Measurements from ENCODE around the gene TMEM9. TPM values are rescaled to one million over a fixed set of nuclear protein-coding genes. Genes with fewer than 3 reads are reported as not detected.

The TMEM9 gene
- total RNA-seq, 4 donors from 2014 or later: 38.1 to 50.8 (median 40.7) TPM

DNA sequence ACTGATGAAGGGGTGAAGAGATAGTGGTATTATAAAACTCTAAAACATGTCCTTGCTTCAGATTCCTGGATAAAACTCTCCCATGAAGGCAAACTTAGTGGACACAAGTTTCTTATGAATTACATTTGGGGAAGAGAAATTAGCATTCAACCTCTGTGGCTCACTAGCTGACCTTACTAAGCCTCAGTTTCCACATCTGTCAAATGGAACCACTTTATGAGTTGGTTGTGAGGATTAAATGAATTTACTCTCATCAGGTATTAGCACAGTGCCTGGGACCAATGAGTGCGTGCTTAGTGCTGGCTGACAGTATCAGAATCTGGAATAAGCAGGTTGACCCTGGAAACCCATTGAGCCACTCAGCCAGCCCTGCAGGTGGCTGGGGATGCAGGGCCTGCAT is 44.6 kb downstream of the TMEM9 start:
- 91% methylated on average over 1 of the region's 1 CpG for WGBS
- no peaks in the 10 kb centered on the region for H3K9me3 ChIP-seq
- no peaks in the 10 kb centered on the region for H3K36me3 ChIP-seq
- H3K4me3 ChIP-seq: no peak overlapping the region
- H3K4me1 ChIP-seq: peaks cover 9% of the 10 kb centered on the region
- peaks cover 4% of the 10 kb centered on the region for H3K27me3 ChIP-seq
- TF ChIP-seq, protein P1, sequence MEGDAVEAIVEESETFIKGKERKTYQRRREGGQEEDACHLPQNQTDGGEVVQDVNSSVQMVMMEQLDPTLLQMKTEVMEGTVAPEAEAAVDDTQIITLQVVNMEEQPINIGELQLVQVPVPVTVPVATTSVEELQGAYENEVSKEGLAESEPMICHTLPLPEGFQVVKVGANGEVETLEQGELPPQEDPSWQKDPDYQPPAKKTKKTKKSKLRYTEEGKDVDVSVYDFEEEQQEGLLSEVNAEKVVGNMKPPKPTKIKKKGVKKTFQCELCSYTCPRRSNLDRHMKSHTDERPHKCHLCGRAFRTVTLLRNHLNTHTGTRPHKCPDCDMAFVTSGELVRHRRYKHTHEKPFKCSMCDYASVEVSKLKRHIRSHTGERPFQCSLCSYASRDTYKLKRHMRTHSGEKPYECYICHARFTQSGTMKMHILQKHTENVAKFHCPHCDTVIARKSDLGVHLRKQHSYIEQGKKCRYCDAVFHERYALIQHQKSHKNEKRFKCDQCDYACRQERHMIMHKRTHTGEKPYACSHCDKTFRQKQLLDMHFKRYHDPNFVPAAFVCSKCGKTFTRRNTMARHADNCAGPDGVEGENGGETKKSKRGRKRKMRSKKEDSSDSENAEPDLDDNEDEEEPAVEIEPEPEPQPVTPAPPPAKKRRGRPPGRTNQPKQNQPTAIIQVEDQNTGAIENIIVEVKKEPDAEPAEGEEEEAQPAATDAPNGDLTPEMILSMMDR (IDR thresholded peaks at IDR 0.05): no peak
- no peak for TF ChIP-seq EP300 (IDR thresholded peaks at IDR 0.05)
- no peak for TF ChIP-seq POLR2A (IDR thresholded peaks at IDR 0.05)
- no peak for TF ChIP-seq POLR2AphosphoS5 (IDR thresholded peaks at IDR 0.05)
- DNase-seq (ENCODE audit: low spot score in 2 of 2): no peak
- H3K27ac ChIP-seq: no peak overlapping the region

GRCh38 chr1:201108614-201109013 is 45.7 kb downstream of the TMEM9 start:
- H3K27ac ChIP-seq: no peak overlapping the region
- 17% methylated on average over 1 of the region's 1 CpG for WGBS
- H3K4me3 ChIP-seq: no peak overlapping the region
- DNase-seq (ENCODE audit: low spot score in 2 of 2): no peak
- H3K4me1 ChIP-seq: no peaks in the 10 kb centered on the region
- no peaks in the 10 kb centered on the region for H3K27me3 ChIP-seq
- TF ChIP-seq POLR2A (IDR thresholded peaks at IDR 0.05): no peak
- no peak for TF ChIP-seq POLR2AphosphoS5 (IDR thresholded peaks at IDR 0.05)
- TF ChIP-seq, protein P1 (IDR thresholded peaks at IDR 0.05): no peak
- TF ChIP-seq EP300 (IDR thresholded peaks at IDR 0.05): no peak
- H3K9me3 ChIP-seq: no peaks in the 10 kb centered on the region
- H3K36me3 ChIP-seq: no peaks in the 10 kb centered on the region

DNA sequence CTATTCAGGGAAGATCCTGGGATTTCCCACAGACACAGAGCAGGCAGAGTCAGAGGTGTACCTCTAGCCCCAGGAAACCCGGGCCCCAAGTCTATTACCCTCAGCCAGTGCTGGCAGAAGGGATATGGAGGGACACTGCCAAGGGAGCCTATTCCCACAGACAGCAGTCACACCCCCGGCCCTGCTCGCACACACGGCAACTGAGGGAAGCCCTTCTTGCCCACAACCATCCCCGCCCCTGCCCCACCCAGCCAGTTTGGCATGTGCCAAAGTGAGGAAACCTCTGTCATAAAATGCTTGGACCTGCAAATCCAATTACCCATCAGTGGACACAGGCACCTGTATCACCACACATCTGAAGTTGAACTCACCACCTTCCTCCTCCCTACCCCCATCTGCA is 48.6 kb downstream of the TMEM9 start:
- DNase-seq (ENCODE audit: low spot score in 2 of 2): no peak
- Histone ChIP-seq H3K4me1 (no peaks in the 10 kb centered on the region), H3K9me3 (no peaks in the 10 kb centered on the region), H3K27ac (no peak overlapping the region), H3K36me3 (no peaks in the 10 kb centered on the region), H3K27me3 (no peaks in the 10 kb centered on the region), H3K4me3 (no peak overlapping the region)
- TF ChIP-seq EP300 (IDR thresholded peaks at IDR 0.05) (no peak), POLR2A (IDR thresholded peaks at IDR 0.05) (no peak), POLR2AphosphoS5 (IDR thresholded peaks at IDR 0.05) (no peak)
- TF ChIP-seq, protein P1 (IDR thresholded peaks at IDR 0.05): no peak
- 34% methylated on average over 4 of the region's 5 CpGs for WGBS

- no peak for DNase-seq (ENCODE audit: low spot score in 2 of 2)
- H3K9me3 ChIP-seq: no peaks in the 10 kb centered on the region
- no peak overlapping the region for H3K27ac ChIP-seq
- no peak overlapping the region for H3K4me3 ChIP-seq
- no peaks in the 10 kb centered on the region for H3K36me3 ChIP-seq
- H3K27me3 ChIP-seq: no peaks in the 10 kb centered on the region
- WGBS: 43% methylated on average over 1 of the region's 1 CpG
- TF ChIP-seq POLR2AphosphoS5 (IDR thresholded peaks at IDR 0.05) (no peak), EP300 (IDR thresholded peaks at IDR 0.05) (no peak), POLR2A (IDR thresholded peaks at IDR 0.05) (no peak)
- TF ChIP-seq, protein P1 (IDR thresholded peaks at IDR 0.05): no peak
- no peaks in the 10 kb centered on the region for H3K4me1 ChIP-seq
These were observed 50.1 kb downstream of the TMEM9 start for GRCh38 chr1:201104141-201104540.

DNA sequence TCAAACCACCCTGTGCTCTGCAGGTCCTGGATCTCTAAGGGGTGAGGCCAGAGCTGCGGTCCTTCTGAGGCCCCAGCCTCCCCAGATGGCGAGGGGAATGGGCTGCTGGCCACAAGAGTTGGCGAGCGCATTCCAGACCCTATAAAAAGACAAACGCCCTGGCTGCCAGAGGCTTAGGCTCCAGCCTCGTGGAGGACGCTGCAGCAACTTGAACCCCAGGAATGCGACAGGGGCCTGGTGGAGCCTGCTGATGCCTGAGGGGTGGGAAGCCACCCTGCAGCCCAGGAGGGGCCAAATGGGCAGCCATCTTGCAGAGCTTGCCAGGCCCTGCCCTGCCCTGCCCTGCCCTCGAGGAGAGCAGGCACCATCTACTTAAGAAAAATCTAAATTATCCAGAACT is 50.6 kb downstream of the TMEM9 start:
- 77% methylated on average over 8 of the region's 9 CpGs for WGBS
- H3K36me3 ChIP-seq: no peaks in the 10 kb centered on the region
- no peak for TF ChIP-seq POLR2A (IDR thresholded peaks at IDR 0.05)
- no peak for TF ChIP-seq POLR2AphosphoS5 (IDR thresholded peaks at IDR 0.05)
- no peak for TF ChIP-seq EP300 (IDR thresholded peaks at IDR 0.05)
- TF ChIP-seq, protein P1 (IDR thresholded peaks at IDR 0.05): no peak
- no peak overlapping the region for H3K27ac ChIP-seq
- H3K4me3 ChIP-seq: no peak overlapping the region
- no peak for DNase-seq (ENCODE audit: low spot score in 2 of 2)
- H3K9me3 ChIP-seq: no peaks in the 10 kb centered on the region
- no peaks in the 10 kb centered on the region for H3K4me1 ChIP-seq
- no peaks in the 10 kb centered on the region for H3K27me3 ChIP-seq
